Hematopoietic multipotent progenitor cell treated with erythropoietin and hydrocortisone succinate and interleukin-3 and kit ligand, for 17 days (in vitro differentiated cells): ENCODE data around the gene MYH3.

Experiments
- DNase-seq: peaks from one replicate; pipeline ENCODE4 v3.0.0-alpha.2; 2015; ENCODE audit warnings: low spot score

The MYH3 gene

GRCh38 chr17:10648956-10649355 is 8.2 kb downstream of the MYH3 start:
- peak; percentile 53 for DNase-seq

DNA sequence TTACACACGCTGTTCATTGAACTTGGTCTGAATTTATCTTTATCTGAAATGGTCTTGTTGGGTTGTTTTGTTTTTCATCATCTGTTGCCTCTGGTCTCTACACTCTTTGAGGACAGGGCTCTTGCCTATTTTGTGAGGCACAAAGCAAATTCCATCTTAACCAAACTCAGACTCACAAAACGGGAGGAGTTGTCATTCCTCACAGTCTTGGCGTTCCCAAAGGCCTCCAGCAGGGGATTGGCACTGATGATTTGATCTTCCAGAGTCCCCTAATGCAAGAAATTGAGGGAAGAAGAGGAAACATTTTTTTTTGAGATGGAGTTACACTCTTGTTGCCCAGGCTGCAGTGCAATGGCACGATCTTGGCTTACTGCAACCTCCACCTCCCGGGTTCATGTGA is 8.7 kb downstream of the MYH3 start:
- no peak for DNase-seq

GRCh38 chr17:10646392-10646990 is 10.6 kb downstream of the MYH3 start:
- DNase-seq, result peak; percentile 77

- DNase-seq, result no peak
These were observed 16.6 kb downstream of the MYH3 start for GRCh38 chr17:10640475-10640874.

DNA sequence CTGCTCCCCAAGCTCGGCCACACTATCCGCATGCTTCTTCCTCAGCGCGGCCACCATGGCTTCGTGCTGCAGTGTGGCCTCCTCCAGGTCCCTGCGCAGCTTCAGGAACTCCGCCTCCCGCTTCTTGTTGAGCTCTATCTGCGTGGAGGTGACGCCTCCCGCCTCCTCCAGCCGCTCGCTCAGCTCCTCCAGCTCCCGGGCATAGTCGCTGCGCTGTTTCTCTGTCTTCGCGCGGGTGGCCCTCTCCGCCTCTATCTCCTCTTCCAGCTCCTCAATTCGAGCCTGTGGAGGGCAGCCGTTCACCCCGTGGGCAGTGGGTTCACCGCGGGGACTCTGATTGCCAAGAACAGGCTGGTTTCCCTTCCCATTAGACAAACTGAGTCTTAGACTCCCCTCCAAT is 19.0 kb downstream of the MYH3 start:
- no peak for DNase-seq

DNA sequence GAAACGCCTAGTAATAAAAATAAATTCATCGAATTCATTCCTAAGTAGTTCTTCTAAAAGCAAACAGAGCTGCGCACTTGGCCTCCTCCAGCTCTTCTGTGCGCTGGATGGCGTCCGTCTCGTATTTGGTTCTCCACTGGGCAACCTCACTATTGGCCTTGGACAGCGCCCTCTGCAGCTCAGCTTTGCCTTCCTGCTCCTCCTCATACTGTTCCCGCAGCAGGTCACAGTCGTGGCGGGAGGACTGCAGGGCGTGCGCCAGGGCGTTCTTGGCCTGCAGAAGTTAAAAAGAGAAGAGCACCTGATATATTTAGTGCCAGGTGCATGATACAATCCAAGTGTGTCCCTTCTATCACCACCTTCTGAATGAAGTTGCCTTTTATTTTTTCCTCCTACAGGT is 21.8 kb downstream of the MYH3 start:
- DNase-seq, result no peak

GRCh38 chr17:10633738-10634379 is 23.2 kb downstream of the MYH3 start:
- DNase-seq, result no peak

DNA sequence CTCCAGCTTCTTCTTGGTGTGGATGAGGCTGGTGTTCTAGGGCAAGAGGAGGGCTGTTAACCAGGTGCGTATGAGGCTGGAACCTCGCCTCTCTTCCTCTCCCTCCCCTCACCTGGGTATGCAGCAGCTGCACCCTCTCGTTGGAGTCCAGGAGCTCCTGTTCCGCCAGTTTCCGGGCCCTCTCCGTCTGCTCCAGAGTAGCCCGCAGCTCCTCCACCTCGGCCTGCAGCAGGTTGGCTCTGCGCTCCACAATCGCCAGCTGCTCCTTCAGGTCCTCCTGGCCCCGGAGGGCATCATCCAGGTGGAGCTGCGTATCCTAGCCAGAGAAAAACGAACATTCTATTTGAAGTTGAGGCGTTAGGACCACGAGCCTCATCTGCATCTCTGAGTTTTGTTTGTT is 25.4 kb downstream of the MYH3 start:
- no peak for DNase-seq

DNA sequence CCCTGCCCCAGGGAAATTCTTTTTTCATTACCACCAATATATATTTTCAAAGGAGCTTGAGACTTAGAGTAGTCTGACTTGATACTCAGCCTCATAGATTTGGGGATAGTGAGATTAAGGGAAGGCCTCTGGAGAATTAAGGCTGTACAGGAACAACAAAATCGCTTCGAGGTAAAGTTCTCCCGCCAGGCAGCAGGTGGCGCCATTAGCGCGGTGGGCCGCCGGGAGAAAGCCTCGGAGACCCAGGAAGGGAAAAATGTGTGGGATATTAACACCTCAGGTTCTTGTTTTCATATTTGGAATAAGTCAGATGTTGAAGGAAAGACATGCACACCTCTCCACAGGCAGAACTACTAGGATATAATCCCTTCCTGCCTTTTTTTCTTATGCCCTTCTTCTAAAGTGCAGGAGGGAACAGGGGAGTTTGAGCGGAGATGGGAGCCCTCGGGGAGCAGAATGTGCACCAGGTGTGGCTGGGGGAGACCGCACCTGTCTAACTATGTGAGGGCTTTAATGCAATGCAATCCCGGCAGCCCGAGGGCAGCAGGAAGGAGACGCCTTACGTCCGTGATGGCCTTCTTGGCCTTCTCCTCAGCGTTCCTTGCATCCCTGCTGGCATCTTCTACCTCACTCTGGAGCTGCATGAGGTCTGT is 25.9 kb downstream of the MYH3 start:
- peak; percentile 21 for DNase-seq

DNA sequence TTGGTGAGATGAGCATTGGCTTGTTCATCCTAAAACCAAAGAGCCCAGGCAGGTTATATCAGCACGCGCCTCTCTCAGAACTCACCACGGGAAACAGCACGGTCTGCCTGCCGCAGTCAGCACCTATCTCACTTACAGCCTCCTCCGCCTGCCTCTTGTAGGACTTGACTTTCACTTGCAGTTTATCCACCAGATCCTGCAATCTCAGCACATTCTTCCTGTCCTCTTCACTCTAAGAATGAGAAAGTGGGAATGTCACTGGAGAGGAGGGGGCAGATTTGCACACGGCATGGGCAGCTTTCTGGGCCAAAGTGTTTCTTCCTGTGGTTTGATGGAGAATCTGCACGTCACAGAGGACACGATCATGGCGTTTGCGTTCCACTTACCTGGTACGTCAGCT is 27.4 kb downstream of the MYH3 start:
- DNase-seq, result no peak

DNA sequence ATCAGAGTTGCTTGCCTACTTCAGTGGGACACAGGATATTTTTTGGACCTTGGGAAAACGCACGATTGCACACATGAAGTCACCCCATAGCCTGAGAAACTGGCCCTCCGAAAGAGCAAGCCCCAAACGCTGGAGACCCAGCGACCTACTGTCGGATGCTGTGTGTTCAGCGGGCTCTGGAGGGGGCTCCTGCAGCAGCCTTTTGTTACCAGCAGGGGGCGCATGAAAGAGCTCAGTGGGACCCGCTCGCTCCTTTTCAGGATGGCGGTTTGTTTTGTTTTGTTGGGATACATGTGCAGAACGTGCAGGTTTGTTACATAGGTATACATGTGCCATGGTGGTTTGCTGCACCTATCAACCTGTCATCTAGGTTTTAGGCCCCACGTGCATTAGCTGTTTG is 28.4 kb downstream of the MYH3 start:
- DNase-seq, result peak; percentile 24

DNA sequence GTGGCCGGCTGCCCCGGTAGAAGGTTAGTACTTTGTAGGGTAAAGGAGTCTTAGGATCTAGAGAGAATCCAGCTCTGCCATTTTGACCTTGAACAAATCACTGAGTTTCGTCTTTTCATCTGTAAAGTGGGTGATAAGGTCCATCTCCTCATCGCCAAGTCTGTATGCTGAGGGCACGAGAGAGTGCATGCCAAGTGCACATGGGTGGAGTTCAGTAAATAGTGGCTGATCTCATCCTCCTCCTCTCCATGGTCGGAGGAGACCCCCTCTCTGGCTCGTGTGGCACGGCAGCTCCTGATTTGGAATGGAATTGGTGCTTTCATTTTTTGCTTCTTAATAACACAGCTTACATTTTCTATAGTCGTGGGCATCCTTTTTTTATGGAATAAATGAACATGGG is 30.7 kb downstream of the MYH3 start:
- DNase-seq, result no peak

- no peak for DNase-seq
These were observed 32.1 kb downstream of the MYH3 start for GRCh38 chr17:10624969-10625368.

- no peak for DNase-seq
These were observed 33.3 kb downstream of the MYH3 start for GRCh38 chr17:10623737-10624338.

DNA sequence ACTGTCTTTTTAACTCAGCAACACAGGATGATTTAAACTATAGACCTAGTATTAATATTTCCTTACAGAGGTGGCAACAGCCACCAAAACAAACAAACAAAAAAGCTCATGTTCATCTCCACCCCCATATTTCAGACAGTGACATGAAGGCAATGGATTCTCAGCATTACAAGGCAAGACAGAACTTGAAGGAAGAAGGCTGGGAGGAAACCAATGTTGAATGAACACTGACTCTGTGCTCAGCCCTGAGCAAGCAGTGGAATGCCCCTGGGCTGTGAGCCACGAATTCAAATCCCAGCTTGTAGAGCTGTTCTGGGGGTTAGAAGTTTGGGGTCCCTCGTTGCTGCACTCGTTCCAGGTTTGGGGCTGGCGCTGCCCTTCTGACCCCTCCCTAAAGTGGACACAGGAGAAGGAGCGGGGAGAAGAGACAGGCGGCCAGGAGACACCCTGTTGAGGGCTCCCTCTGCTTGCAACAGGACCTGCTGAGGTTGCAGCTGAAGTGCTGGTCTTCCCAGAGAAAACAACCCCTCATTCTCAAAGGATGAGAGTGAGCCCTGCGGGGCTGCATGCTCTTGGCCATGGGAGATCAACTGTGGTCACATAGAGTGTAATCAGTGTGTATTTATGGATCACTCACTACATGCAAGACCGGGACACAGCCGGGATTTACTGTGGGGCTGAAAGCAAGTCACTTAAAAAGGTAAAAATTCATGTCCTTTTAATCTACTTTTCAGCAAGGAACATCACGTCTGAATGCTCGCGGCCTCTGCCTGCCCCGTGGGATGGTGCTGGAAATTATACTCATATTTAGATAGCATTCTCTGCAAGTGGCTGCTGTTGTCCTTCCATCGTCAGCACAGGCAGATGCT is 34.3 kb downstream of the MYH3 start:
- DNase-seq, result no peak

DNA sequence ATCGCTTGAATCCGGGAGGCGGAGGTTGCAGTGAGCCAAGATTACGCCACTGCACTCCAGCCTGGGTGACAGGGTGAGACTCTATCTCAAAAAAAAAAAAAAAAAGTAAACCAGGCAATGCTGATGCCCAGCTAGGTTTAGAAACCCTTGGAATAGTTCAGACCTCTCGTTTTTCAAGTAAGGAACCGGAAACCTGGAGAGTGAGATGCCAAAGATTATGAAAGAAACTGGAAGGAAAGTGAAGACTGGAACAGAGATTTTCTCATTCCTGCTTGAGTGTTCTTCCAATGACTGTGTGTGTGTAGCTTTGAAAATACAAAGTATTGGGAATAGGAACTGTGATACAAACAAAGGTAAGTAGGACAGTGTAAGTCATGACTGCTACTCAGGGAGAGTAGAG is 35.7 kb downstream of the MYH3 start:
- no peak for DNase-seq

DNA sequence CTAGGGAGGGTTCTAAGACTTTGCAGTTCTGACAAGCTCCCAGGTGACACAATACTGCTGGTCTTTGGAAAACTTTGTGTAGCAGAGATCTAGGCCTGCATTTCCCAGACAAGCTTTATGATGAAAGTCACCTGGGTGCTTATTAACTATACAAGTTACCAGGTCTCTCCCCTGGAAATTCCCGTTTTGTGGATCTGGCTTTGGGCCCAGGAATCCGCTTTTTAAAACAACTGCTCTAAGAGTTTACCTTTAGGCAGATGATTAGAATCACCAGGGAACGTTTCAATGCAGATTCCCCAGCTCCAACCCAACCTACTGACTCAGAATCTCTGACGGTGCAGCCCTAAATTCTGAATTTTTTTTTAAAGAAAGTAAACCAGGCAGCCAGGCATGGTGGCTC is 36.3 kb downstream of the MYH3 start:
- DNase-seq, result no peak

- DNase-seq, result peak; percentile 52
These were observed 38.9 kb downstream of the MYH3 start for GRCh38 chr17:10618202-10618635.

- no peak for DNase-seq
These were observed 40.0 kb downstream of the MYH3 start for GRCh38 chr17:10617120-10617505.

GRCh38 chr17:10616502-10617119 is 40.5 kb downstream of the MYH3 start:
- DNase-seq, result peak; percentile 68

DNA sequence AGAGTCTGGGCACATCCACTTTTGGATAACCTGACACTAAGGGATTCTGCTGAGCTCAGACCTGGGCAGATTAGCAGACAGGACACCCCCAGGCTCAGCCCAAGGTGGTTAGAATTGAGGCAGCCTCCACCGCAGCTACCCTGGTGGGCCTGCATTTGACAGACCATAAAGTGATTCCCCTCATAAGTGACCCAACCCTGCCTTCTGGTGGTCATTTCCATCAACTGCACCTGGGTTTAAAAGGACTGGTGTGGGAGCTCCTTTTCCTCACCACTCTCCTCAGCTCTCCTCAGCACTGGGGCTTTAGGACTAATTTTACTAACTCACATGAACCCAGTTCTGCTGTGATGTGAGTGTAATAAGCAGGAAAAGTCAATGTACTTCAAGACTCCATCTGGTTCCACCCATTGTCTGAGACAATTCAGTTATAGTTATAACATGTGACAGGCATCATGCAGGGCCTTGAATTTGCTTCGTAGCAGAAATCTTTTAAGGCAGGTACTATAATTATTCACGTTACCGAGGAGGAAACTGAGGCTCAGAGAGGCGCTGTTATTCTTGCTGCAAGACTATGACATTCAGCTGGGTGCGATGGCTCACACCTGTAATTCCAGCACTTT is 42.5 kb downstream of the MYH3 start:
- DNase-seq, result no peak
